Spleen (tissue), 11 donors: ENCODE data around the gene NOTCH4. TPM values are rescaled to one million over a fixed set of nuclear protein-coding genes. Genes with fewer than 3 reads are reported as not detected.
A peak's percentile ranks its signal among the peaks of the same experiment; 100 is the strongest.

Experiments
- DNase-seq: peaks from one replicate; pipeline ENCODE4 v3.0.0-alpha.2; 2020
- H3K27ac ChIP-seq, 8 donors: fragments of 200-600 bp; sonication (generic) in 7 of 8; 1 replicate in 4 of 8; 2 replicates in 4 of 8; pipeline versions ENCODE4 v1.5.0 to v1.8.0; 2016 to 2021; ENCODE audit warnings: inconsistent platforms in 4 of 8, mild to moderate bottlenecking in 4 of 8, moderate library complexity in 1 of 8
- H3K27me3 ChIP-seq, 7 donors: fragments of 200-600 bp; sonication (generic) in 6 of 7; replicated peaks in 1 of 7; 1 replicate in 4 of 7; 2 replicates in 3 of 7; pipeline versions ENCODE4 v1.5.0 to v1.8.0; 2016 to 2021; ENCODE audit warnings: inconsistent platforms in 3 of 7, mild to moderate bottlenecking in 1 of 7
- H3K36me3 ChIP-seq, 6 donors: fragments of 200-600 bp; sonication (generic) in 5 of 6; 1 replicate in 4 of 6; 2 replicates in 2 of 6; pipeline versions ENCODE4 v1.5.0 to v1.8.0; 2016 to 2021; ENCODE audit warnings: inconsistent platforms in 2 of 6
- H3K4me1 ChIP-seq, 6 donors: fragments of 200-600 bp; sonication (generic) in 5 of 6; 1 replicate in 3 of 6; 2 replicates in 3 of 6; pipeline versions ENCODE4 v1.5.0 to v1.8.0; 2016 to 2021; ENCODE audit warnings: inconsistent platforms in 3 of 6
- H3K4me3 ChIP-seq, 8 donors: fragments of 200-600 bp; sonication (generic) in 7 of 8; 1 replicate in 4 of 8; 2 replicates in 4 of 8; pipeline versions ENCODE4 v1.5.0 to v1.8.0; 2016 to 2021; ENCODE audit warnings: inconsistent platforms in 4 of 8, mild to moderate bottlenecking in 4 of 8, moderate library complexity in 2 of 8
- H3K9me3 ChIP-seq, 8 donors: fragments of 200-600 bp; sonication (generic) in 7 of 8; 1 replicate in 4 of 8; 2 replicates in 4 of 8; pipeline versions ENCODE4 v1.5.0 to v1.8.0; 2016 to 2021; ENCODE audit warnings: inconsistent platforms in 4 of 8
- POLR2A ChIP-seq, 3 donors: fragments of 450-650 bp; IDR thresholded peaks; one replicate each; pipeline ENCODE4 v1.5.1; 2017; ENCODE audit warnings: antibody characterized with exemption in 3 of 3, mild to moderate bottlenecking in 1 of 3
- POLR2AphosphoS5 ChIP-seq, 3 donors: sonication (generic); formaldehyde crosslinking; IDR thresholded peaks; one replicate each; pipeline ENCODE4 v1.5.1; 2017; ENCODE audit warnings: antibody characterized with exemption in 3 of 3
- WGBS, 5 donors: extraction: QIAGEN DNeasy Blood & Tissue Kit in 3 of 5; methylation state at CpG; one replicate each; pipeline versions ENCODE4 v1.1.5 to v1.1.7; 2013 to 2018; 5-methylcytosine and 5-hydroxymethylcytosine counted together
- intact Hi-C: fragments of 100-400 bp; cut with DNase I; formaldehyde crosslinking; loops from one replicate; pipeline ENCODE4 v1.15.0; 2023; ENCODE audit warnings: low total_unique reads
- polyA plus RNA-seq, 3 donors: library from polyadenylated mRNA; stranded (reverse); fragments of 200-250 nt; gene quantifications; one replicate each; pipeline ENCODE4 v1.2.1, GENCODE V29; 2013
- total RNA-seq, 7 donors: library from RNA; depleted of rRNA in 3 of 7; stranded (reverse); fragments of >200 nt in 3 of 7; fragmentation: NEBNext Ultra II Directional in 4 of 7; extraction: Animal tissue kit (Norgen Biotek cat#: 25700) in 4 of 7; gene quantifications; one replicate each; pipeline versions ENCODE4 v1.1.0 to v1.2.1, GENCODE V29; 2016 to 2021
- TF ChIP-seq, protein P1 (sequence below), 11 experiments: fragments of 200-600 bp in 7 of 11; fragments of 450-650 bp in 4 of 11; sonication (generic) in 4 of 11; IDR thresholded peaks in 8 of 11; conservative IDR thresholded peaks in 3 of 11; 1 replicate in 7 of 11; 2 replicates in 4 of 11; pipeline versions ENCODE4 v1.4.0 to v1.8.0; 2016 to 2021; ENCODE audit warnings: antibody characterized with exemption in 11 of 11, inconsistent platforms in 4 of 11, mild to moderate bottlenecking in 1 of 11
- donor health status: healthy with polysubstance abuse.
- donor health status: DM: no; HTN: no; CAD: no; lungs with moderate emphysema.
- donor health status: DM: no; HTN: no; CAD: no.
- donor health status: Bipolar disorder and iron deficiency.
- donor health status: healthy.
- donor health status: DM: no; HTN: no; CAD: no.
- donor health status: DM: yes; HTN: yes; CAD: no.

The NOTCH4 gene
- total and polyA plus RNA-seq, 10 donors, result 13.5 to 38.0 (median 19.9) TPM

DNA sequence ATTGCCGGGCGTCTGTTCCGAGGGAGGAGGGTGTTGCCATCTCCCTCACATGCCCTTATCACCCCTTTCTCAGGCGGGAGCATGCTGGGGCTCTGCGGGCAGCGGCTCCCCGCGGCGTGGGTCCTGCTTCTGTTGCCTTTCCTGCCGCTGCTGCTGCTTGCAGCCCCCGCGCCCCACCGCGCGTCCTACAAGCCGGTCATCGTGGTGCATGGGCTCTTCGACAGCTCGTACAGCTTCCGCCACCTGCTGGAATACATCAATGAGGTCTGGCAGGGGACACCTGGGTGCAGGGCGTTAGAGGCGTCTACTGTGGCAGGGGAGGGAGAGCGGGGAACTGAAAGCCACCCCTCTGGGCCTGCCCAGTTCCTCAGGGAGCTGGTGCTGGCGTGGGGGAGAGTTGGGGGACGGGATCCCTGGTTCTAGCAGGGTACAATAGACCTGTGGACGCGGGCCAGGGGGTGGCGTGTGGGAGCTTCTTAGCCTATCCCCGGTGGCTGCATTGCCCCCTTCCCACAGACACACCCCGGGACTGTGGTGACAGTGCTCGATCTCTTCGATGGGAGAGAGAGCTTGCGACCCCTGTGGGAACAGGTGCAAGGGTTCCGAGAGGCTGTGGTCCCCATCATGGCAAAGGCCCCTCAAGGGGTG is 69.2 kb downstream of the NOTCH4 start:
- peak; percentile 88 for DNase-seq
- Histone ChIP-seq H3K36me3 (peaks cover 0 to 39% (median 16%) of the 10 kb centered on the region in 6 donors), H3K27me3 (peaks cover 0 to 49% (median 19%) of the 10 kb centered on the region in 7 donors), H3K9me3 (no peaks in the 10 kb centered on the region), H3K27ac (peak overlapping the region; percentile 60 to 86 (median 82)), H3K4me3 (peak overlapping the region; percentile 49 to 80 (median 68)), H3K4me1 (peaks cover 6 to 62% (median 35%) of the 10 kb centered on the region in 6 donors)
- intact Hi-C loops, result no loop called here
- 1 to 6% (median 4%) methylated on average over 15 to 34 of the region's 34 CpGs for WGBS, 5 donors
- TF ChIP-seq, protein P1, sequence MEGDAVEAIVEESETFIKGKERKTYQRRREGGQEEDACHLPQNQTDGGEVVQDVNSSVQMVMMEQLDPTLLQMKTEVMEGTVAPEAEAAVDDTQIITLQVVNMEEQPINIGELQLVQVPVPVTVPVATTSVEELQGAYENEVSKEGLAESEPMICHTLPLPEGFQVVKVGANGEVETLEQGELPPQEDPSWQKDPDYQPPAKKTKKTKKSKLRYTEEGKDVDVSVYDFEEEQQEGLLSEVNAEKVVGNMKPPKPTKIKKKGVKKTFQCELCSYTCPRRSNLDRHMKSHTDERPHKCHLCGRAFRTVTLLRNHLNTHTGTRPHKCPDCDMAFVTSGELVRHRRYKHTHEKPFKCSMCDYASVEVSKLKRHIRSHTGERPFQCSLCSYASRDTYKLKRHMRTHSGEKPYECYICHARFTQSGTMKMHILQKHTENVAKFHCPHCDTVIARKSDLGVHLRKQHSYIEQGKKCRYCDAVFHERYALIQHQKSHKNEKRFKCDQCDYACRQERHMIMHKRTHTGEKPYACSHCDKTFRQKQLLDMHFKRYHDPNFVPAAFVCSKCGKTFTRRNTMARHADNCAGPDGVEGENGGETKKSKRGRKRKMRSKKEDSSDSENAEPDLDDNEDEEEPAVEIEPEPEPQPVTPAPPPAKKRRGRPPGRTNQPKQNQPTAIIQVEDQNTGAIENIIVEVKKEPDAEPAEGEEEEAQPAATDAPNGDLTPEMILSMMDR (IDR thresholded peaks at IDR 0.05 in 8 of 11, conservative IDR thresholded peaks at IDR 0.05 in 3 of 11), result peak; percentile 37 to 75 (median 57)
- TF ChIP-seq POLR2AphosphoS5 (IDR thresholded peaks at IDR 0.05) (peak; percentile 38 to 64 (median 59)), POLR2A (IDR thresholded peaks at IDR 0.05) (no peak)

DNA sequence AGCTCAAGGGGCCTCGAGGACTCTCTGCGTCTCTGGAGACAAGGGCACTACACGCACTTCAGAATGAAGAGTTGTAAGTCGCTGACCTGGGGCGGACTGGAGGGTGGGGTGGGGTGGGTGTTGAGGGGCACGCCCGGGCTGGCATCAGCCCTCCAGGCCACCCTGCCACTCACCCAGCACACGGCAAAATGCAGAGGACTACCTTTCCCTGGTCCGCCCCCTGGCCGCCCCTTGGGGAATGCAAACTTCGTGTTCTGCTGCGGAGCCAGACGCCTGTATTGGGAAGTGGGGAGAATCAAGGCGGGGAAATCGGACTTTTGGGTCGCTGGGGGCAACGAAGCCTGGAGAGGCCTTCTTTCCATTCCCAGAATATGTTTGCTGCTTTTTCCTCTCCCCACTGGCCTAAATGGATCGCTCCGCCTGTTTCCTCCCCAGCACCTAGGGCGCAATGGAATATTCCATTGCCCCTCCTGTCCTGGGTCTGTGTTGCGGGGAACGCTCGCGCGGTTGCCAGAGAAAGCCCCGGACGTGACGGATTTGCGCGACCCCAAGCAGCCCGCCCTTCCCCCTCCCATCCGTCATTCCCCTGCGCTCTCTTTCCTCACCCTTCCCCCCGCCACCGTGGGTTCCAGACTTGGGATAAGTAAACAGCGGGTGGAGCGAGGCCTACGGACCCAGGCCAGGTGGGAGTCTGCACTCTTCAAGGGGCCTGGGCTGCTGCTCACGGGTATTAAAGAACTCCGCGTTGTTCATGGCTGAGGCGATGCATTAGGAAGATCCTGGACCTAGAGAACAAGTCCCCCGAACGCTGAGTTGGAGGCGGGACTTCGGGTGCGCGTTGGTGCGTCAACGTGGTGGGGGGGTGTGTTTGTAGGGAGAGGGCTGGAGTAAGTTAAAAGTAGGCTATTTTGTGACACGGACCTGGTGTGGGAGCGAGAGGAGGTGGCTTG is 70.0 kb downstream of the NOTCH4 start, which contains the start of gene PPT2:
PPT2 (plus strand) TSS at position 578 of the 950 bp plus-strand sequence. CDS start 454 bp downstream, outside the sequence.
- peaks cover 6 to 70% (median 39%) of the 10 kb centered on the region in 6 donors for H3K4me1 ChIP-seq
- 1 to 6% (median 2%) methylated on average over 49 to 52 of the region's 52 CpGs for WGBS, 5 donors
- intact Hi-C loops, result no loop called here

DNA sequence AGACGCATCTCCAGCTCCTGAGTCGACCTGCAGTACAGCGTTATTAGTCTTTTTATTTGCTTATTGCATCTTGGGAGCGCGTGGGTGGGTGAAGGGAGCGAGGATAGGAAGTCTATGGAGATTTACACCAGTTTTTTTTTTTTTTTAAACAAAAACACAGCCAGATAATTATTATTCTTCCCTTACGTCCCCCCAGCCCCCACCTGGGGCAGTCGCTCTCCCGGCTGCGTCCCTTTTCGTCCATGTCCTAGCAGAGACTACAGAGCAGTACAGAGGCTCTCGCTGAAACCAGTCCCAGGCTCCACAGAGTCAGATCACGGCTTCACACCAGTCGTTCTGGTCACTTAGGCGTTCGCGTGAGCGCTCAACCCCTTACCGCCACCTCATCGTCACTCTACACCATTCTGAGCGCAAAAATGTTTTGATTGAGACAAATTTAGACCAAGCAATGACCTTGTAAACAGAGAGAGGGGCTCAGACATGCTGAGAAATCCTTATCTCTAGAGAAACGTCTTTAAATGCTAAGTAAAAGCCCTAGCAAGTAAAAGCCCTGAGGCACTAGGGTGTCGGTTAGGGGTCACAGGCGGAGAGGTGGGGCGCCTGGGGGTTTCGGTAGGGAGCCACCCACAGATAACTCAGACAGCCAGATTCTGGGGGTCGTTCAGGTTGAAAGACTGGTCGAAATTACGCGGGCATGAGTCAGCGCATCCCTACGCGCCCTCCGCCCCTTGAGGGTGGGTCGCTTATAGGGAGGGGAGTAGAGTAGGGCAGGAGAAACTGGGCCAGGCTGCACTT is 70.9 kb downstream of the NOTCH4 start:
- H3K4me1 ChIP-seq, result peaks cover 6 to 79% (median 44%) of the 10 kb centered on the region in 6 donors
- DNase-seq, result no peak
- intact Hi-C loops, result no loop called here
- H3K27ac ChIP-seq, result peak overlapping the region; percentile 62 to 86 (median 82)
- no peaks in the 10 kb centered on the region for H3K9me3 ChIP-seq
- peak overlapping the region; percentile 5 to 80 (median 66) for H3K4me3 ChIP-seq
- WGBS, 5 donors, result 53 to 63% (median 61%) methylated on average over 35 of the region's 35 CpGs
- TF ChIP-seq POLR2A (IDR thresholded peaks at IDR 0.05), result no peak
- TF ChIP-seq, protein P1 (IDR thresholded peaks at IDR 0.05 in 8 of 11, conservative IDR thresholded peaks at IDR 0.05 in 3 of 11), result no peak
- H3K27me3 ChIP-seq, result peaks cover 0 to 66% (median 36%) of the 10 kb centered on the region in 7 donors
- peaks cover 0 to 23% (median 7%) of the 10 kb centered on the region in 6 donors for H3K36me3 ChIP-seq

More for the DNA sequence above, 70.0 kb downstream of the NOTCH4 start, which contains the start of gene PPT2:
- H3K27ac ChIP-seq, result peak within 1 kb of the TSS; percentile 62 to 86 (median 82)
- H3K9me3 ChIP-seq, result no peaks in the 10 kb centered on the region
- H3K36me3 ChIP-seq, result peaks cover 0 to 32% (median 14%) of the 10 kb centered on the region in 6 donors
- H3K27me3 ChIP-seq, result peaks cover 0 to 57% (median 27%) of the 10 kb centered on the region in 7 donors
- peak; percentile 85 for DNase-seq
- peak; percentile 71 to 81 (median 75) for TF ChIP-seq POLR2AphosphoS5 (IDR thresholded peaks at IDR 0.05)
- no peak for TF ChIP-seq POLR2A (IDR thresholded peaks at IDR 0.05)
- TF ChIP-seq, protein P1 (IDR thresholded peaks at IDR 0.05 in 8 of 11, conservative IDR thresholded peaks at IDR 0.05 in 3 of 11), result peak in 4 of 11 experiments; percentile 3 to 23 (median 4)
- H3K4me3 ChIP-seq, result peak within 1 kb of the TSS; percentile 49 to 80 (median 68)
